Adrenal gland (tissue), 12 donors: ENCODE data around the gene NR2E1. TPM values are rescaled to one million over a fixed set of nuclear protein-coding genes. Genes with fewer than 3 reads are reported as not detected.

Source experiments
- DNase-seq, 7 donors: peaks; one replicate each; pipeline ENCODE4 v3.0.0-alpha.2; 2019 to 2020
- H3K27ac ChIP-seq, 5 donors: fragments of 200-600 bp; sonication (generic) in 4 of 5; 1 replicate in 3 of 5; 2 replicates in 2 of 5; pipeline versions ENCODE4 v1.5.1 to v1.8.0; 2016 to 2020; ENCODE audit warnings: mild to moderate bottlenecking in 1 of 5
- H3K27me3 ChIP-seq: fragments of 200-600 bp; 2 replicates; pipeline ENCODE4 v1.8.0; 2021
- H3K36me3 ChIP-seq, 2 donors: fragments of 200-600 bp; replicated peaks in 1 of 2; 1 replicate in 1 of 2; 2 replicates in 1 of 2; pipeline versions ENCODE4 v1.5.1 to v1.8.0; 2018 to 2022
- H3K4me1 ChIP-seq, 2 donors: fragments of 200-600 bp; replicated peaks in 1 of 2; 1 replicate in 1 of 2; 2 replicates in 1 of 2; pipeline versions ENCODE4 v1.5.1 to v1.8.0; 2018 to 2021
- H3K4me3 ChIP-seq, 4 donors: fragments of 200-600 bp; sonication (generic) in 3 of 4; one replicate each; pipeline ENCODE4 v1.5.1; 2016 to 2018
- H3K9me3 ChIP-seq, 3 donors: fragments of 200-600 bp; sonication (generic) in 1 of 3; replicated peaks in 1 of 3; 1 replicate in 2 of 3; 2 replicates in 1 of 3; pipeline versions ENCODE4 v1.5.1 to v1.8.0; 2016 to 2021
- CTCF ChIP-seq, 6 experiments: fragments of 450-650 bp in 4 of 6; fragments of 200-600 bp in 2 of 6; sonication (generic) in 1 of 6; IDR thresholded peaks; 1 replicate in 5 of 6; 2 replicates in 1 of 6; pipeline versions ENCODE4 v1.5.1 to v1.8.0; 2016 to 2021; ENCODE audit warnings: antibody characterized with exemption in 6 of 6, mild to moderate bottlenecking in 2 of 6, moderate library complexity in 1 of 6
- POLR2A ChIP-seq, 2 donors: fragments of 450-650 bp; IDR thresholded peaks; one replicate each; pipeline ENCODE4 v1.6.1; 2017; ENCODE audit warnings: antibody characterized with exemption in 2 of 2, mild to moderate bottlenecking in 2 of 2, moderate library complexity in 1 of 2
- WGBS, 4 donors: extraction: QIAGEN DNeasy Blood & Tissue Kit in 2 of 4; methylation state at CpG; one replicate each; pipeline versions ENCODE4 v1.1.5 to v1.1.7; 2013 to 2017; 5-methylcytosine and 5-hydroxymethylcytosine counted together
- intact Hi-C, 2 donors: fragments of 100-400 bp; cut with DNase I; formaldehyde crosslinking; loops; one replicate each; pipeline versions ENCODE4 v1.14.1 to v1.15.0; 2022 to 2023
- polyA plus RNA-seq, 3 donors: library from polyadenylated mRNA; stranded (reverse); fragments of 200-250 nt in 2 of 3; fragments of 350-450 nt in 1 of 3; fragmentation: Illumina TruSeq in 1 of 3; extraction: RNeasy Lipid Tissue Mini Kit (QIAGEN cat#74804) in 1 of 3; gene quantifications; one replicate each; pipeline ENCODE4 v1.2.3, GENCODE V29; 2013 to 2014
- total RNA-seq, 9 donors: library from RNA; depleted of rRNA in 4 of 9; stranded (reverse); fragments of >200 nt in 4 of 9; fragments of 120-200 nt in 1 of 9; fragmentation: NEBNext Ultra II Directional in 1 of 9; extraction: Animal tissue kit (Norgen Biotek cat#: 25700) in 1 of 9; gene quantifications; one replicate each; pipeline versions ENCODE4 v1.1.0 to v1.2.4, GENCODE V29; 2013 to 2023
- donor health status: healthy with polysubstance abuse.
- donor health status: Bipolar disorder and iron deficiency.
- donor health status: DM: yes; HTN: yes; CAD: no.
- donor health status: DM: no; HTN: no; CAD: no.
- donor health status: DM: no; HTN: no; CAD: no.
- donor health status: DM: yes; HTN: yes; CAD: no.

NR2E1 gene
- total and polyA plus RNA-seq, 12 donors = 0.08 to 2.3 (median 0.61) TPM; not detected in 3

DNA sequence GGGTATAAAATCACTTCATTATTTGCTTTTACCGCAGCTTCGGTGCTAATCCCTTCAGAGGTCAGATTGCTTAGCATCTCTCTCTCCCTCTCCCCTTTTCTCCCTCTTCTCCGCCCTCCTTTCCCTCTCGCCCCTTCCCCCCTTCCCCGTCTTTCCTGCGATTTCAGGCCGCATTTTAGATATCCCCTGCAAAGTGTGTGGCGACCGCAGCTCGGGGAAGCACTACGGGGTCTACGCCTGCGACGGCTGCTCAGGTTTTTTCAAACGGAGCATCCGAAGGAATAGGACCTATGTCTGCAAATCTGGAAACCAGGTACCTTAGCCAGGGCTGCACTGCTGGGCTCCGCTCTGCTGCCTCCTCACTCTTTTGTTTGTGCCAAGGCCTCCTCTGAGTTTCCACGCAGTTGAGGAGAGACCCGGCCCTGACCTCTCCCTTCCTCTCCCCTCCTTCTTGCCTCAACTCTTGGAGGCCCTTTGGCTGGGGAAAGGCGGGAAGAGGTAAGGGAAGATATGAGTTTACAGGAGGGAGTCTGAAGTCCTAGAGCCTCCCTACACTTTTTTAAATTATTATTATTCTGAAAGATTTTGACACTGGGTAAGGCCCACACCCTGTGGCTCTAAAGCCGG, 5.6 kb downstream of the NR2E1 start:
- intact Hi-C loops = loop anchor here in 1 of 2 donors (10.0 kb wide), 2 partner anchors 93 to 323 kb away; partner anchors contain the start of gene SNX3
- Histone ChIP-seq H3K36me3 (no peaks in the 10 kb centered on the region), H3K27me3 (peaks cover 95% of the 10 kb centered on the region), H3K9me3 (no peaks in the 10 kb centered on the region), H3K4me3 (no peak overlapping the region), H3K27ac (no peak overlapping the region), H3K4me1 (peaks cover 0 to 34% of the 10 kb centered on the region in 2 donors)
- 46 to 53% (median 51%) methylated on average over 21 of the region's 21 CpGs for WGBS, 4 donors
- no peak for TF ChIP-seq CTCF (IDR thresholded peaks at IDR 0.05)
- TF ChIP-seq POLR2A (IDR thresholded peaks at IDR 0.05) = no peak
- no peak for DNase-seq

DNA sequence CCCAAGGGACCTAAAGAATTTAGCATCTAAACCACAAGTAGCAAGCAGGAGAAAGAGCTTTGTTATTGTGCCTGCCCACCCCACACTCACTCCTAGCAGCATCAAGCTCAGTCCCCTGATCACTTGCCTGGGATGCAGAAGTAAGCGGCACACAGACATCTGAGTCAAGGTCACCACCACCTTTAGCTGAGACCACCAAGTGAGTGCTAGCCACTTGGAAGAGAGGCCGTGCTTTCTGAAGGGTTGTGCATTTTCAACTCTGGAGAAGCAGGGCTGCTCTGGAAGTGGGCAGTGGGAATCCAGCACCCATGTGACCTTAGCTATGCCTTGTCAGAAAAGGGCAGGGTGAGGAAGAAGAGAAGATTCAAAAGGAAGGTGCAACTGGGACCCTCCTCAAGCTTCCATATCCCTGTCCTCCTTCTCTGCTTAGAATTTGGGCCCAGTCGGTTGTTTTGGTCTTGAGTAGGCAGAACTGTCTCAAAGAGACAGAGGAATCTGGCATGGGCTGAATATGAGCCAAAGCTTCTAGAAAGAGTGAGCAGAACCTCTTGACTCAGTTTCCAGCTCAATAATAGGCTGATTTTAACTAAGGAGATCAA, 6.2 kb downstream of the NR2E1 start:
- Histone ChIP-seq H3K27me3 (peaks cover 91% of the 10 kb centered on the region), H3K4me3 (no peak overlapping the region), H3K27ac (no peak overlapping the region), H3K36me3 (no peaks in the 10 kb centered on the region), H3K4me1 (peaks cover 0 to 31% of the 10 kb centered on the region in 2 donors), H3K9me3 (no peaks in the 10 kb centered on the region)
- intact Hi-C loops = loop anchor here in 1 of 2 donors (10.0 kb wide), 2 partner anchors 93 to 323 kb away; partner anchors contain the start of gene SNX3
- TF ChIP-seq POLR2A (IDR thresholded peaks at IDR 0.05) = no peak
- no peak for TF ChIP-seq CTCF (IDR thresholded peaks at IDR 0.05)
- whole genome bisulfite sequencing, 4 donors = 48 to 65% (median 62%) methylated on average over 2 to 3 of the region's 3 CpGs
- no peak for DNase-seq

DNA sequence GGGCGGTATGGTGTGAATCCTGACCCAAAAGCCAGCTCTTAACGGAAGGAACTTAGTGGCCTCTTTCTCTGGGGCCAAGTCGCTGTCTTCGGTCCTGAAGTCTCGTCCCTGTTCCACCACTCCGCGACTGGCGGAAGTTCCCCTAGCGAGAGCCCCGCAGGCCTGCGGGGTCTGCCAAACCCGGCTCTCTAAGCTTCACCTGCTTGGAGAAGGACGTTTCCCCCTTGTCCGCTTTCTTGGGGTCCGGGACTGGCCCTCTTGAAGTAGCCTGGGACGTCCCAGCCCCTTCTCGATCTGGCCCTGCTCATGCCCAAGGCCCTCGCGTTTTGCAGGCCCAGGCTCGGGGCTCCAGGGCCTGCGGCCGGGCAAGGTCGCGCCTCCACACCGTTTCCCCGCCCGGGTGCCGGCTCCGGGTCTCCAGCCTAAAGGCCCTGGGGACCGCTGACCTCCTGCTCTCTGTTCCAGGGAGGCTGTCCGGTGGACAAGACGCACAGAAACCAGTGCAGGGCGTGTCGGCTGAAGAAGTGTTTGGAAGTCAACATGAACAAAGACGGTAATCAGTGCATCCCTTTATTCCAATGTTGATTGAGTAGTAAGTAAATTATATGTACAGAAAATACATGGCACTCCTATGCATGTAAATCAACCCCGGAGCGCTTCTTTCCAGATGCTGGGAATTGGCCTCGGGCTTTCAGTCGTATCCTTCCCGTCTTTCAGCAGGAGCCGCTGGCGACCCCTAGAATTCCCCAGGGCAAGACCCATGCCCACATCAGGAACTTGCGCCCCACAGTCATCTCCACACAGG, 8.8 kb downstream of the NR2E1 start:
- intact Hi-C loops = loop anchor here in 1 of 2 donors (10.0 kb wide), 2 partner anchors 90 to 320 kb away; partner anchors contain the start of gene SNX3
- Histone ChIP-seq H3K9me3 (no peaks in the 10 kb centered on the region), H3K27me3 (peaks cover 65% of the 10 kb centered on the region), H3K27ac (no peak overlapping the region), H3K4me1 (peaks cover 0 to 16% of the 10 kb centered on the region in 2 donors), H3K4me3 (peak overlapping the region in 1 of 4 donors; percentile 49), H3K36me3 (no peaks in the 10 kb centered on the region)
- no peak for DNase-seq
- TF ChIP-seq CTCF (IDR thresholded peaks at IDR 0.05) (no peak), POLR2A (IDR thresholded peaks at IDR 0.05) (no peak)
- 32 to 43% (median 39%) methylated on average over 25 to 43 of the region's 43 CpGs for WGBS, 4 donors

- no peak overlapping the region for H3K27ac ChIP-seq
- peak overlapping the region in 2 of 4 donors; percentile 21 to 49 for H3K4me3 ChIP-seq
- peaks cover 0 to 14% of the 10 kb centered on the region in 2 donors for H3K4me1 ChIP-seq
- H3K36me3 ChIP-seq = no peaks in the 10 kb centered on the region
- intact Hi-C loops = loop anchor here in 1 of 2 donors (10.0 kb wide), 2 partner anchors 90 to 320 kb away; partner anchors contain the start of gene SNX3
- no peak for DNase-seq
- no peaks in the 10 kb centered on the region for H3K9me3 ChIP-seq
- no peak for TF ChIP-seq POLR2A (IDR thresholded peaks at IDR 0.05)
- TF ChIP-seq CTCF (IDR thresholded peaks at IDR 0.05) = no peak
- H3K27me3 ChIP-seq = peaks cover 63% of the 10 kb centered on the region
- WGBS, 4 donors = 14 to 21% (median 17%) methylated on average over 14 to 22 of the region's 22 CpGs
These were observed 9.4 kb downstream of the NR2E1 start for GRCh38 chr6:108175176-108175591.
